A549 treated with AZD9567 at 1 μM for 4 hours (cell line): Measurements from ENCODE around the gene FRMD6. TPM values are rescaled to one million over a fixed set of nuclear protein-coding genes. Genes with fewer than 3 reads are reported as not detected.

Experiments
- total RNA-seq: library from RNA; stranded (reverse); fragments of 200-300 nt; extraction: Qiagen RNA extraction; gene quantifications from 5 replicates; pipeline ENCODE4 v1.2.3, GENCODE V29; 2022; ENCODE audit not compliant: insufficient read depth

Gene FRMD6
- total RNA-seq = 26.3 to 41.9 TPM (median 31.9 TPM) in 5 replicates

DNA sequence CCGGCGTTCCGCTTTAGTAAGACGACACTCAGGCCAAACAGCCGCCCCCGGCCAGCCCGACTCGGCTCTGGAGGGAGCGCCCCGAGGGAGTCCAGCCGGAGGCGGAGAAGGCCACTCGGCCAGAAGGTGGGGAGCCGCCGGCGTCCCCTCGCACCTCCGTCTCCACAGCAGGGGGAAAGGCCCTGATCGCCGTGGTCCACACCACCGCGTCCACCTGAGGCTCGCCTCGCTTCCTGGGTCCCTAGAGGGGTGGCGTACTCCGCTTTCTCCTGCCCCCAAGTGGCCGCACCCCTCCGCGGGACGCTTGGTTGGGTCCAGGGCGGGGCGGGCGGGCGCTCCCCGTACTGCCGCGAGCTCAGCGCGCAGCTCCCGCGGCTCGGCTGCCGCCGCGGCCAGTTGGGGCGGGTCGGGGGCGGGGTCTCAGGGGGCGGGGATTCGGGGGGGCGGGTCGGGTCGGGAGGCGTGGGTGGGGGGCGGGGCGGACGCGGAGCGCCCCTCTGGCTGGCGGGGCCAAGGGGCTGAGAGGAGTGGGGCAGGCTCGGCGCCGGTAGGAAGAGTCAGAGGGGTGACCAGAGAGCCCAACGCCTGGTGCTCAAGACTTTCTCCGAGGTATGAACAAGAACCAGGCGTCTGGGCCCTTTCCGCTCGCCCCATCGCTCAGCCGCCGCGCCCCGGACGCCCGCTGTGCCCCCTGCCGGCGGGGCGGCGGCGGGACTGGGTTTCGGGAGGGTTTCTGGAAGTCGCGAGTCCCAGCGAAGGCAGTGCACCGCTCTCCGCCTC lies at the start of gene FRMD6:
FRMD6 (plus strand) TSS at position 523 of the 780 bp plus-strand sequence. CDS start 37,927 bp downstream, outside the sequence.

Other genes with a start within 250 kb of the FRMD6 start
- 2.0 to 7.2 TPM (median 2.8 TPM) in 5 replicates for gene GNG2, start 208.7 kb downstream of the FRMD6 start, total RNA-seq